SU-DHL-6 (cell line): Measurements from ENCODE around the gene RBM26.

Experiments used
- H2AFZ ChIP-seq: fragments of 200-600 bp; sonication (generic); 2 replicates; pipeline ENCODE4 v1.6.1; 2014; ENCODE audit warnings: low read depth, mild to moderate bottlenecking, moderate library complexity, mixed read lengths, antibody characterized with exemption, low read length; ENCODE audit not compliant: severe bottlenecking
- H3F3A ChIP-seq: fragments of 200-600 bp; shearing (Covaris generic); 2 replicates; pipeline ENCODE4 v1.6.0; 2016; ENCODE audit warnings: antibody characterized with exemption, mild to moderate bottlenecking; ENCODE audit not compliant: insufficient read depth
- H3K27ac ChIP-seq: fragments of 200-600 bp; sonication (generic); 2 replicates; pipeline ENCODE4 v1.5.1; 2016; ENCODE audit warnings: low read depth, mild to moderate bottlenecking, low read length, moderate library complexity, mixed read lengths
- H3K27me3 ChIP-seq: fragments of 200-600 bp; sonication (generic), shearing (Covaris generic); 2 replicates; pipeline ENCODE4 v1.6.0; 2014; ENCODE audit warnings: mild to moderate bottlenecking, low read length
- H3K36me3 ChIP-seq: fragments of 200-600 bp; sonication (generic); 2 replicates; pipeline ENCODE4 v1.6.1; 2014; ENCODE audit warnings: mild to moderate bottlenecking, low read length, mixed read lengths
- H3K4me2 ChIP-seq: fragments of 300-600, 200-600 bp; shearing (Covaris generic), sonication (generic); 2 replicates; pipeline ENCODE4 v1.6.0; 2014; ENCODE audit warnings: low read length, low read depth, mild to moderate bottlenecking; ENCODE audit not compliant: poor library complexity, severe bottlenecking
- H3K4me3 ChIP-seq: fragments of 200-600 bp; sonication (generic); 2 replicates; pipeline ENCODE4 v1.5.1; 2014; ENCODE audit warnings: antibody characterized with exemption, low read length, mild to moderate bottlenecking, mixed read lengths; ENCODE audit not compliant: insufficient read depth, poor library complexity, severe bottlenecking
- H3K79me2 ChIP-seq: fragments of 200-600 bp; sonication (generic); 2 replicates; pipeline ENCODE4 v1.6.1; 2014; ENCODE audit warnings: mild to moderate bottlenecking, low read length, moderate library complexity; ENCODE audit not compliant: insufficient read depth
- H3K9ac ChIP-seq: fragments of 200-600 bp; sonication (generic); 2 replicates; pipeline ENCODE4 v1.7.0; 2014; ENCODE audit warnings: mild to moderate bottlenecking, low read length
- H3K9me2 ChIP-seq: fragments of 200-600 bp; sonication (generic); replicated peaks from 2 replicates; pipeline ENCODE4 v1.6.1; 2014; ENCODE audit warnings: low read length; ENCODE audit not compliant: insufficient read depth
- H3K9me3 ChIP-seq: fragments of 200-600 bp; sonication (generic); 2 replicates; pipeline ENCODE4 v1.6.1; 2014; ENCODE audit warnings: low read length, mixed read lengths; ENCODE audit not compliant: insufficient read depth
- H4K20me1 ChIP-seq: fragments of 200-600 bp; sonication (generic); 2 replicates; pipeline ENCODE4 v1.6.1; 2014; ENCODE audit warnings: low read depth, mild to moderate bottlenecking, antibody characterized with exemption, low read length, moderate library complexity, mixed read lengths
- EZH2phosphoT487 ChIP-seq: fragments of 200-600 bp; sonication (generic), shearing (Covaris generic); conservative IDR thresholded peaks from 2 replicates; pipeline ENCODE4 v1.6.1; 2018; ENCODE audit warnings: mild to moderate bottlenecking, antibody characterized with exemption, low read length, moderate library complexity, mixed read lengths
- TF ChIP-seq, protein P1 (sequence below): fragments of 200-600 bp; sonication (generic); IDR thresholded peaks from one replicate; pipeline ENCODE4 v1.5.1; 2017; ENCODE audit warnings: antibody characterized with exemption, mild to moderate bottlenecking, low read length, moderate library complexity; ENCODE audit not compliant: insufficient read depth, poor library complexity, severe bottlenecking

The RBM26 gene

DNA sequence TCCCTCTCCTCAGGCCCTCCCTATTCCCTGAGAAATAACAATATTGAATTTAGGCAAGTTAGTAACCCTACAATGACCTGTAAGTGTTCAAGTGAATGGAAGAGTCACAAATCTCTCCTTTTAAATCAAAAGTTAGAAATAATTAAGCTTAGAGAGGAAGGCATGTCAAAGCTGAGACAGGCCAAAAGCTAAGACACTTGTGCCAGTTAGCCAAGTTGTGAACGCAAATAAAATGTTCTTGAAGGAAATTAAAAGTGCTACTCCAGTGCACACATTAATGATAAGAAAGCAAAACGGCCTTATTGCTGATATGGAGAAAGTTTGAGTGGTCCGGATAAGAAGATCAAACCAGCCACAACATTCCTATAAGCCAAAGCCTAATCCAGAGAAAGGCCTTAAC, 120.9 kb downstream of the RBM26 start:
- no peak overlapping the region for H3K9ac ChIP-seq

DNA sequence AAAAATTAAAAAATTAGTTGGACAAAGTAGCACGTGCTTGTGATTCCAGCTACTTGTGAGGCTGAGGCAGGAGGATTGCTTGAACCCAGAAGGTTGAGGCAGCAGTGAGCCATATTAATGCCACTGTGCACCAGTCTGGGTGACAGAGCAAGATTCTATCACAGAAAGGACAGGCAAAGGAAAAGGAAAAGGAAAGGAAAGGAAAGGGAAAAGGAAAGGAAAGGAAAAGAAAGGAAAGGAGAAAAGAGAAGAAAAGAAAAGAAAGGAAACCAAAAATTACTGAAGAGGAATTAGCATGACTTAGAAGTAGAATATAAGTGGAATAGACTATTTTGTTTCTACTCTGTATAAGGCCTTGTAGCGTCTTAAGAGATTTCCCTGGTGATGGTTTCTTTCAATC, 122.3 kb downstream of the RBM26 start:
- no peaks in the 10 kb centered on the region for H3K27me3 ChIP-seq
- TF ChIP-seq, protein P1, sequence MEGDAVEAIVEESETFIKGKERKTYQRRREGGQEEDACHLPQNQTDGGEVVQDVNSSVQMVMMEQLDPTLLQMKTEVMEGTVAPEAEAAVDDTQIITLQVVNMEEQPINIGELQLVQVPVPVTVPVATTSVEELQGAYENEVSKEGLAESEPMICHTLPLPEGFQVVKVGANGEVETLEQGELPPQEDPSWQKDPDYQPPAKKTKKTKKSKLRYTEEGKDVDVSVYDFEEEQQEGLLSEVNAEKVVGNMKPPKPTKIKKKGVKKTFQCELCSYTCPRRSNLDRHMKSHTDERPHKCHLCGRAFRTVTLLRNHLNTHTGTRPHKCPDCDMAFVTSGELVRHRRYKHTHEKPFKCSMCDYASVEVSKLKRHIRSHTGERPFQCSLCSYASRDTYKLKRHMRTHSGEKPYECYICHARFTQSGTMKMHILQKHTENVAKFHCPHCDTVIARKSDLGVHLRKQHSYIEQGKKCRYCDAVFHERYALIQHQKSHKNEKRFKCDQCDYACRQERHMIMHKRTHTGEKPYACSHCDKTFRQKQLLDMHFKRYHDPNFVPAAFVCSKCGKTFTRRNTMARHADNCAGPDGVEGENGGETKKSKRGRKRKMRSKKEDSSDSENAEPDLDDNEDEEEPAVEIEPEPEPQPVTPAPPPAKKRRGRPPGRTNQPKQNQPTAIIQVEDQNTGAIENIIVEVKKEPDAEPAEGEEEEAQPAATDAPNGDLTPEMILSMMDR: no peak
- TF ChIP-seq EZH2phosphoT487: no peak

More for the DNA sequence above, 120.9 kb downstream of the RBM26 start:
- Histone ChIP-seq H3K27ac (no peak overlapping the region), H4K20me1 (no peaks in the 10 kb centered on the region), H3K4me2 (no peak overlapping the region), H3K9me2 (no peaks in the 10 kb centered on the region), H3K79me2 (no peaks in the 10 kb centered on the region), H3F3A (no peaks in the 10 kb centered on the region), H3K4me3 (no peak overlapping the region), H2AFZ (no peak overlapping the region), H3K36me3 (no peaks in the 10 kb centered on the region), H3K9me3 (no peaks in the 10 kb centered on the region), H3K27me3 (no peaks in the 10 kb centered on the region)
- no peak for TF ChIP-seq EZH2phosphoT487
- TF ChIP-seq, protein P1: no peak

DNA sequence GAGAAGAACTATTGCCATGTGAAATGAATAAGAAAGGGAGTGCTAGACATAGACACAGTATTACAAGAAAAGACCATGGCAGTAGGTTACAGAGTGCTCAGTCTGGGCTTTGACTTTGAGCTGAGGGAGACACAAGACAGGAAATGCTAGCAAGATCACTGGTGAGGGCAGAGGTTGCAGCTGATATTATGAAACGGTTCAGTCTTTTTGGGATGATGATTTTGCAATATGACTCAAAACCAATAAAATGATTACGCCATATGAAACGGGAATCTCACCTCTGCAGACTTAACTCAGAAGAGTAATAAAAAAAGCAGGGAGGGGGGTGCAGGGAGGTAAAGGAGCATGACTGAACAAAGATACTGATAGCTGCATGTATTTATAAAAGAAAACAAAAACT, 123.1 kb downstream of the RBM26 start:
- Histone ChIP-seq H3K9me3 (no peaks in the 10 kb centered on the region), H3K9me2 (no peaks in the 10 kb centered on the region), H3K9ac (no peak overlapping the region), H3F3A (no peaks in the 10 kb centered on the region), H3K79me2 (no peaks in the 10 kb centered on the region), H4K20me1 (no peaks in the 10 kb centered on the region), H2AFZ (no peak overlapping the region), H3K4me2 (no peak overlapping the region), H3K4me3 (no peak overlapping the region), H3K36me3 (no peaks in the 10 kb centered on the region), H3K27ac (no peak overlapping the region), H3K27me3 (no peaks in the 10 kb centered on the region)
- TF ChIP-seq, protein P1: no peak
- no peak for TF ChIP-seq EZH2phosphoT487

More for the DNA sequence above, 122.3 kb downstream of the RBM26 start:
- no peaks in the 10 kb centered on the region for H3K9me2 ChIP-seq
- no peaks in the 10 kb centered on the region for H3F3A ChIP-seq
- H3K4me2 ChIP-seq: no peak overlapping the region
- no peaks in the 10 kb centered on the region for H3K9me3 ChIP-seq
- H2AFZ ChIP-seq: no peak overlapping the region
- H3K9ac ChIP-seq: no peak overlapping the region
- H3K27ac ChIP-seq: no peak overlapping the region
- H4K20me1 ChIP-seq: no peaks in the 10 kb centered on the region
- no peak overlapping the region for H3K4me3 ChIP-seq
- H3K36me3 ChIP-seq: no peaks in the 10 kb centered on the region
- no peaks in the 10 kb centered on the region for H3K79me2 ChIP-seq
